Endothelial cell of umbilical vein (primary cell): Measurements from ENCODE around the gene UBE2E2. TPM values are rescaled to one million over a fixed set of nuclear protein-coding genes. Genes with fewer than 3 reads are reported as not detected.

Experiments
- BruUV-seq: library from RNA; stranded (reverse); fragments of 400-500 nt; replicated peaks from 2 replicates; lab custom pipeline; 2021; lab: Mats Ljungman, UMichigan
- CTCF ChIA-PET: fragments of 300-600, 350-600 bp; sonication (Branson Sonifier 250); formaldehyde crosslinking; loops from one replicate; lab custom pipeline; 2021; ENCODE audit warnings: antibody characterized with exemption, inconsistent platforms; lab: Charles Lee
- POLR2A ChIA-PET: fragments of 300-600, 350-600 bp; sonication (Branson Sonifier 250); formaldehyde crosslinking; loops from one replicate; lab custom pipeline; 2021; ENCODE audit warnings: antibody characterized with exemption, inconsistent platforms; lab: Charles Lee
- DNase-seq: peaks from one replicate; pipeline ENCODE4 v3.0.0-alpha.2; 2011; ENCODE audit warnings: low read depth, low spot score
- FAIRE-seq: peaks from 2 replicates; lab custom pipeline; 2011; peaks lifted over from hg19 to GRCh38; lab: Jason Lieb, UNC
- H2AFZ ChIP-seq: 2 replicates; pipeline ENCODE4 v1.6.0; 2012; ENCODE audit warnings: low read depth, low read length, control low read depth, inconsistent platforms
- H3K27ac ChIP-seq: 2 replicates; pipeline ENCODE4 v1.5.1; 2011; ENCODE audit warnings: low read depth, mild to moderate bottlenecking, control low read depth, low read length, moderate library complexity; ENCODE audit not compliant: insufficient read depth
- H3K27me3 ChIP-seq, 2 experiments: 2 replicates each; pipeline versions ENCODE4 v1.6.0 to v1.6.1; 2011; ENCODE audit warnings: low read length in 2 of 2, mixed read lengths in 1 of 2; ENCODE audit not compliant: control insufficient read depth in 2 of 2, insufficient read depth in 2 of 2
- H3K36me3 ChIP-seq, 2 experiments: 2 replicates in 1 of 2; 3 replicates in 1 of 2; pipeline ENCODE4 v1.5.1; 2011; ENCODE audit warnings: low read length in 2 of 2, mild to moderate bottlenecking in 1 of 2, moderate library complexity in 1 of 2; ENCODE audit not compliant: control insufficient read depth in 2 of 2, insufficient read depth in 2 of 2; ENCODE audit errors: extremely low read depth in 1 of 2
- H3K4me1 ChIP-seq: 3 replicates; pipeline ENCODE4 v1.5.1; 2011; ENCODE audit warnings: mild to moderate bottlenecking, low read length; ENCODE audit not compliant: control insufficient read depth, insufficient read depth; ENCODE audit errors: extremely low read depth
- H3K4me2 ChIP-seq: 2 replicates; pipeline ENCODE4 v1.6.1; 2011; ENCODE audit warnings: low read length, control low read depth, mixed read lengths; ENCODE audit not compliant: insufficient read depth
- H3K4me3 ChIP-seq, 3 experiments: fragments of 200-600 bp in 1 of 3; sonication (generic), shearing (Covaris generic) in 1 of 3; replicated peaks in 1 of 3; 2 replicates each; pipeline ENCODE4 v1.5.1; 2011 to 2016; ENCODE audit warnings: control low read depth in 3 of 3, low read length in 3 of 3, mild to moderate bottlenecking in 2 of 3, inconsistent platforms in 1 of 3, low read depth in 1 of 3, moderate library complexity in 1 of 3; ENCODE audit not compliant: insufficient read depth in 1 of 3
- H3K79me2 ChIP-seq: 2 replicates; pipeline ENCODE4 v1.6.0; 2012; ENCODE audit warnings: low read length, inconsistent platforms; ENCODE audit not compliant: control insufficient read depth, insufficient read depth
- H3K9ac ChIP-seq: replicated peaks from 2 replicates; pipeline ENCODE3; 2011; ENCODE audit warnings: low read length, control low read depth; ENCODE audit not compliant: insufficient read depth; ENCODE audit errors: extremely low read depth
- H3K9me1 ChIP-seq: replicated peaks from 3 replicates; pipeline ENCODE4 v1.6.0; 2011; ENCODE audit warnings: mild to moderate bottlenecking, low read length; ENCODE audit not compliant: control insufficient read depth, insufficient read depth; ENCODE audit errors: extremely low read depth
- H3K9me3 ChIP-seq: replicated peaks from 2 replicates; pipeline ENCODE4 v1.5.1; 2012; ENCODE audit warnings: low read length, inconsistent platforms; ENCODE audit not compliant: control insufficient read depth, insufficient read depth
- H4K20me1 ChIP-seq: replicated peaks from 2 replicates; pipeline ENCODE3; 2011; ENCODE audit warnings: mild to moderate bottlenecking, low read length; ENCODE audit not compliant: control insufficient read depth, insufficient read depth; ENCODE audit errors: extremely low read depth
- CTCF ChIP-seq, 2 donors: IDR thresholded peaks; 1 replicate in 1 of 2; 2 replicates in 1 of 2; pipeline ENCODE4 v1.5.1; 2011; ENCODE audit warnings: low read length in 2 of 2, mild to moderate bottlenecking in 2 of 2, moderate library complexity in 2 of 2, control low read depth in 1 of 2, inconsistent platforms in 1 of 2, low read depth in 1 of 2; ENCODE audit not compliant: insufficient read depth in 1 of 2; ENCODE audit errors: extremely low read depth in 1 of 2
- EZH2 ChIP-seq: IDR thresholded peaks from 2 replicates; pipeline ENCODE4 v1.6.1; 2012; ENCODE audit warnings: borderline replicate concordance, low read depth, mild to moderate bottlenecking, moderate library complexity, low read length, inconsistent platforms; ENCODE audit not compliant: severe bottlenecking
- FOS ChIP-seq: IDR thresholded peaks from 2 replicates; pipeline ENCODE4 v1.6.1; 2011; ENCODE audit warnings: mild to moderate bottlenecking, low read length, moderate library complexity, borderline replicate concordance; ENCODE audit not compliant: insufficient read depth
- GATA2 ChIP-seq: IDR thresholded peaks from 2 replicates; pipeline ENCODE4 v1.7.0; 2011; ENCODE audit warnings: low read depth, mild to moderate bottlenecking, moderate library complexity, mixed read lengths, low read length; ENCODE audit not compliant: insufficient read length, insufficient read depth
- JUN ChIP-seq: IDR thresholded peaks from 2 replicates; pipeline ENCODE4 v1.6.1; 2011; ENCODE audit warnings: borderline replicate concordance, low read depth; ENCODE audit not compliant: insufficient read length, insufficient read depth
- MAX ChIP-seq: IDR thresholded peaks from 2 replicates; pipeline ENCODE4 v1.6.1; 2011; ENCODE audit not compliant: insufficient read depth, insufficient read length
- MYC ChIP-seq: IDR thresholded peaks from one replicate; pipeline ENCODE4 v1.6.1; 2011; ENCODE audit warnings: mild to moderate bottlenecking, low read depth, low read length
- POLR2A ChIP-seq: IDR thresholded peaks from 2 replicates; pipeline ENCODE4 v1.6.1; 2012; ENCODE audit warnings: low read depth, mild to moderate bottlenecking, control low read depth, low read length
- POLR2AphosphoS5 ChIP-seq: IDR thresholded peaks from 2 replicates; pipeline ENCODE4 v1.6.1; 2012; ENCODE audit warnings: low read depth, mild to moderate bottlenecking, control low read depth, low read length, moderate library complexity; ENCODE audit not compliant: insufficient read depth
- dilution Hi-C: fragments of 300-500 bp; cut with MboI; formaldehyde crosslinking; loops from one replicate; pipeline ENCODE4 v1.15.0; 2019; ENCODE audit warnings: low sequenced_read_pairs; ENCODE audit not compliant: extremely low pct_ligation_motif_present
- intact Hi-C: fragments of 100-400 bp; cut with micrococcal nuclease; formaldehyde crosslinking; loops from one replicate; pipeline ENCODE4 v1.10.0; 2022
- polyA plus RNA-seq, 4 experiments: library from polyadenylated mRNA; depleted of rRNA in 3 of 4; stranded (reverse) in 3 of 4; unstranded in 1 of 4; fragments of >200 nt; gene quantifications; 2 replicates each; pipeline versions ENCODE4 v1.2.1 to v1.2.3, GENCODE V29; 2011 to 2012; ENCODE audit warnings: missing spikeins in 1 of 4
- total RNA-seq: library from RNA; stranded (reverse); gene quantifications from 2 replicates; pipeline ENCODE4 v1.2.3, GENCODE V29; 2021

Gene UBE2E2
- total and polyA plus RNA-seq, 2 donors (not counting 3 experiments of a cell fraction or from before 2014, with no cell fraction given), result 37.0 to 45.4 TPM

GRCh38 chr3:23612296-23612891, 409.3 kb downstream of the UBE2E2 start:
- H3K27me3 ChIP-seq, result no peaks in the 10 kb centered on the region
- no peaks in the 10 kb centered on the region for H3K9me3 ChIP-seq
- intact Hi-C loops (loop anchor here (1.0 to 5.0 kb wide), 2 partner anchors 17 to 130 kb away; no protein-coding TSS in a partner anchor), dilution Hi-C loops (no loop called here)
- H3K27ac ChIP-seq, result peak overlapping the region; percentile 28
- peaks cover 20% of the 10 kb centered on the region for H3K4me1 ChIP-seq
- TF ChIP-seq FOS (peak; percentile 20), POLR2AphosphoS5 (no peak)
- BruUV-seq, result TSS peak; percentile 22
- DNase-seq (peak; percentile 50), FAIRE-seq (no peak)
- POLR2A ChIA-PET, result no interaction called here
- no peak overlapping the region for H3K9ac ChIP-seq
- H3K36me3 ChIP-seq, result no peaks in the 10 kb centered on the region
- peak overlapping the region; percentile 80 for H2AFZ ChIP-seq
- H3K9me1 ChIP-seq, result no peaks in the 10 kb centered on the region
- no peaks in the 10 kb centered on the region for H3K79me2 ChIP-seq
- CTCF ChIA-PET, result interaction anchor here (0.9 to 1.3 kb wide), 2 partner anchors 15 to 139 kb away, joined by 4 to 6 read pairs; no protein-coding TSS in a partner anchor
- no peak overlapping the region for H3K4me3 ChIP-seq
- H4K20me1 ChIP-seq, result no peaks in the 10 kb centered on the region
- no peak overlapping the region for H3K4me2 ChIP-seq

GRCh38 chr3:23615068-23615467, 411.9 kb downstream of the UBE2E2 start:
- DNase-seq, result no peak
- Histone ChIP-seq H4K20me1 (no peaks in the 10 kb centered on the region), H3K36me3 (no peaks in the 10 kb centered on the region), H3K9me1 (no peaks in the 10 kb centered on the region), H3K9me3 (no peaks in the 10 kb centered on the region), H3K9ac (no peak overlapping the region), H3K4me1 (peaks cover 20% of the 10 kb centered on the region), H2AFZ (no peak overlapping the region), H3K79me2 (no peaks in the 10 kb centered on the region), H3K27ac (no peak overlapping the region), H3K4me3 (no peak overlapping the region), H3K27me3 (no peaks in the 10 kb centered on the region), H3K4me2 (no peak overlapping the region)
- ChIA-PET CTCF (interaction anchor here (0.8 kb wide), 1 partner anchor 97 kb away, joined by 3 read pairs; no protein-coding TSS in a partner anchor), POLR2A (no interaction called here)
- no TSS peak for BruUV-seq
- dilution Hi-C loops (no loop called here), intact Hi-C loops (no loop called here)
- TF ChIP-seq JUN, result no peak
- TF ChIP-seq CTCF (IDR thresholded peaks at IDR 0.05; ENCODE audit: extremely low read depth in 1 of 2, insufficient read depth in 1 of 2, low read depth in 1 of 2, low read length in 2 of 2), result no peak
- TF ChIP-seq EZH2, result no peak
- no peak for TF ChIP-seq FOS
- no peak for TF ChIP-seq MYC
- no peak for TF ChIP-seq POLR2A
- TF ChIP-seq MAX, result no peak
- no peak for TF ChIP-seq GATA2
- TF ChIP-seq POLR2AphosphoS5, result no peak
- FAIRE-seq, result no peak
